SK-N-SH (cell line): ENCODE measurements around the gene MITD1. TPM values are rescaled to one million over a fixed set of nuclear protein-coding genes. Genes with fewer than 3 reads are reported as not detected.

Source experiments
- CTCF ChIA-PET: fragments of 300-600, 350-600 bp; formaldehyde crosslinking; extraction: SDS; loops from one replicate; lab custom pipeline; 2021; lab: Yijun Ruan, JAX
- POLR2A ChIA-PET: fragments of 350-600 bp; sonication (Branson Sonifier 250); formaldehyde crosslinking; extraction: SDS; loops from one replicate; lab custom pipeline; 2020; ENCODE audit warnings: antibody characterized with exemption, inconsistent platforms; lab: Yijun Ruan, JAX
- DNase-seq: peaks from one replicate; pipeline ENCODE4 v3.0.0; 2012
- H2AFZ ChIP-seq: fragments of 200-600 bp; sonication (generic); 2 replicates; pipeline ENCODE4 v1.8.1; 2016; ENCODE audit warnings: antibody characterized with exemption, mild to moderate bottlenecking, low read depth
- H3F3A ChIP-seq: fragments of 200-600 bp; sonication (generic); replicated peaks from 2 replicates; pipeline ENCODE3; 2016; ENCODE audit warnings: antibody characterized with exemption, mild to moderate bottlenecking; ENCODE audit not compliant: insufficient read depth
- H3K27ac ChIP-seq, 2 experiments: fragments of 200-500 bp in 1 of 2; fragments of 200-600 bp in 1 of 2; sonication (Bioruptor generic) in 1 of 2; sonication (generic), shearing (Covaris generic) in 1 of 2; 2 replicates each; pipeline versions ENCODE4 v1.5.1 to v1.6.1; 2014 to 2016; ENCODE audit warnings: low read depth in 2 of 2, inconsistent platforms in 1 of 2, low read length in 1 of 2, mild to moderate bottlenecking in 1 of 2, mixed read lengths in 1 of 2
- H3K27me3 ChIP-seq: fragments of 200-600 bp; sonication (generic), shearing (Covaris generic); 2 replicates; pipeline ENCODE4 v1.6.1; 2016; ENCODE audit warnings: mixed run types; ENCODE audit not compliant: insufficient read depth
- H3K36me3 ChIP-seq, 2 experiments: fragments of 200-500 bp in 1 of 2; fragments of 200-600 bp in 1 of 2; sonication (Bioruptor generic) in 1 of 2; sonication (generic) in 1 of 2; replicated peaks in 1 of 2; 2 replicates each; pipeline versions ENCODE3 to v1.5.1; 2014 to 2016; ENCODE audit warnings: low read length in 1 of 2, mild to moderate bottlenecking in 1 of 2; ENCODE audit not compliant: insufficient read depth in 2 of 2, control insufficient read depth in 1 of 2
- H3K4me1 ChIP-seq, 2 experiments: fragments of 200-500 bp in 1 of 2; fragments of 200-600 bp in 1 of 2; sonication (Bioruptor generic) in 1 of 2; sonication (generic), shearing (Covaris generic) in 1 of 2; 2 replicates each; pipeline versions ENCODE4 v1.5.1 to v1.6.1; 2014 to 2016; ENCODE audit warnings: low read depth in 1 of 2, low read length in 1 of 2, mixed run types in 1 of 2; ENCODE audit not compliant: insufficient read depth in 2 of 2, control insufficient read depth in 1 of 2
- H3K4me2 ChIP-seq: fragments of 200-600 bp; sonication (generic), shearing (Covaris generic); 2 replicates; pipeline ENCODE4 v1.6.1; 2017; ENCODE audit warnings: mixed run types
- H3K4me3 ChIP-seq, 2 experiments: fragments of 200-500 bp in 1 of 2; fragments of 200-600 bp in 1 of 2; sonication (Bioruptor generic) in 1 of 2; sonication (generic), shearing (Covaris generic) in 1 of 2; 2 replicates each; pipeline versions ENCODE4 v1.5.1 to v1.8.1; 2014 to 2016; ENCODE audit warnings: low read depth in 2 of 2, inconsistent platforms in 1 of 2, low read length in 1 of 2, mild to moderate bottlenecking in 1 of 2, mixed read lengths in 1 of 2, moderate library complexity in 1 of 2
- H3K79me2 ChIP-seq: fragments of 200-600 bp; sonication (generic); 2 replicates; pipeline ENCODE4 v1.8.1; 2017; ENCODE audit warnings: mild to moderate bottlenecking; ENCODE audit not compliant: insufficient read depth
- H3K9ac ChIP-seq: fragments of 200-600 bp; sonication (generic); 2 replicates; pipeline ENCODE4 v1.6.1; 2017; ENCODE audit warnings: mixed run types
- H3K9me2 ChIP-seq: fragments of 200-600 bp; sonication (generic); 2 replicates; pipeline ENCODE4 v1.6.1; 2017; ENCODE audit warnings: mixed run types
- H3K9me3 ChIP-seq: fragments of 200-600 bp; sonication (generic); 2 replicates; pipeline ENCODE4 v1.6.1; 2017; ENCODE audit warnings: mixed run types, mild to moderate bottlenecking, moderate library complexity
- H4K20me1 ChIP-seq: fragments of 200-600 bp; sonication (generic); 2 replicates; pipeline ENCODE4 v1.6.1; 2017; ENCODE audit warnings: mild to moderate bottlenecking, mixed run types; ENCODE audit not compliant: insufficient read depth
- CHD2 ChIP-seq: fragments of 150-350 bp; IDR thresholded peaks from 2 replicates; pipeline ENCODE4 v1.6.1; 2018; ENCODE audit warnings: low read length; ENCODE audit not compliant: partially characterized antibody
- EP300 ChIP-seq, 2 experiments: IDR thresholded peaks; 2 replicates each; pipeline versions ENCODE4 v1.4.0 to v1.6.1; 2012; ENCODE audit warnings: borderline replicate concordance in 1 of 2, low read depth in 1 of 2, low read length in 1 of 2
- FOSL2 ChIP-seq: IDR thresholded peaks from 2 replicates; pipeline ENCODE4 v1.4.0; 2012; ENCODE audit warnings: low read depth, mild to moderate bottlenecking, moderate library complexity, borderline replicate concordance
- MAX ChIP-seq: IDR thresholded peaks from 2 replicates; pipeline ENCODE4 v1.4.0; 2012; ENCODE audit warnings: low read depth
- NFIC ChIP-seq: IDR thresholded peaks from 2 replicates; pipeline ENCODE4 v1.4.0; 2012; ENCODE audit warnings: borderline replicate concordance
- RXRA ChIP-seq: IDR thresholded peaks from 2 replicates; pipeline ENCODE4 v1.4.0; 2012; ENCODE audit warnings: low read depth, mild to moderate bottlenecking, borderline replicate concordance
- SIN3A ChIP-seq: IDR thresholded peaks from 2 replicates; pipeline ENCODE4 v1.6.1; 2012; ENCODE audit warnings: low read depth, mild to moderate bottlenecking, low read length, moderate library complexity, borderline replicate concordance
- USF1 ChIP-seq: IDR thresholded peaks from 2 replicates; pipeline ENCODE4 v1.4.0; 2012; ENCODE audit warnings: low read depth, borderline replicate concordance
- WGBS: methylation state at CpG from one replicate; pipeline ENCODE4 v1.1.6; 2017; ENCODE audit warnings: low lambda C conversion rate; 5-methylcytosine and 5-hydroxymethylcytosine counted together
- polyA plus RNA-seq, 3 experiments: library from polyadenylated mRNA; depleted of rRNA; stranded (reverse); fragments of >200 nt; gene quantifications; 2 replicates each; pipeline ENCODE4 v1.2.3, GENCODE V29; 2012
- TF ChIP-seq, protein P1 (sequence below): fragments of 200-600 bp; sonication (generic); IDR thresholded peaks from 2 replicates; pipeline ENCODE4 v1.6.1; 2017; ENCODE audit warnings: antibody characterized with exemption, mild to moderate bottlenecking, moderate library complexity
- TF ChIP-seq, protein P2 (sequence below): IDR thresholded peaks from 2 replicates; pipeline ENCODE4 v1.4.0; 2012; ENCODE audit warnings: low read depth, borderline replicate concordance

The MITD1 gene
- polyA plus RNA-seq, 1 of the 3 experiments (the other 2 are of a cell fraction) = 11.8 TPM

DNA sequence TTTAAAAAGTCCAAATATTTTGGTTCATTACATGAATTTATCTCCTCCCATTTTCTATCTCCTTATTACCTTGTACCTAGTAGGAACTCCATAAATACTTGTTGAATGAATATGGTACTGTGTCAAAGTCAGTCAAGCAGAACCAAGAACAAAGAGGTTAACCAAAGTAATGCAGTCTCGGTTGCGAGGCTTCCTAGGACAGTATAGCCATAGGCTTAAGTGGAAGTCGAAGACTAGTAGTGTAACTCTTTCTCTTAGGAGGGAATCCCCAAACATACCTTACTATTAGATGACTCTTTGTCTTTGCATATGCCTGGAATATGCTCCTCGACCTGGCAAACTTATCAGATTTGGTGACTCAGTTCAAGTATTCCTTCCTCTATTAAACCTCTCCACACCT, 21.3 kb downstream of the MITD1 start:
- ChIA-PET POLR2A (no interaction called here), CTCF (no interaction called here)
- peaks cover 6 to 31% of the 10 kb centered on the region in 2 experiments for H3K36me3 ChIP-seq
- no peaks in the 10 kb centered on the region for H3K79me2 ChIP-seq
- TF ChIP-seq SIN3A (no peak), FOSL2 (no peak)
- TF ChIP-seq, protein P1, sequence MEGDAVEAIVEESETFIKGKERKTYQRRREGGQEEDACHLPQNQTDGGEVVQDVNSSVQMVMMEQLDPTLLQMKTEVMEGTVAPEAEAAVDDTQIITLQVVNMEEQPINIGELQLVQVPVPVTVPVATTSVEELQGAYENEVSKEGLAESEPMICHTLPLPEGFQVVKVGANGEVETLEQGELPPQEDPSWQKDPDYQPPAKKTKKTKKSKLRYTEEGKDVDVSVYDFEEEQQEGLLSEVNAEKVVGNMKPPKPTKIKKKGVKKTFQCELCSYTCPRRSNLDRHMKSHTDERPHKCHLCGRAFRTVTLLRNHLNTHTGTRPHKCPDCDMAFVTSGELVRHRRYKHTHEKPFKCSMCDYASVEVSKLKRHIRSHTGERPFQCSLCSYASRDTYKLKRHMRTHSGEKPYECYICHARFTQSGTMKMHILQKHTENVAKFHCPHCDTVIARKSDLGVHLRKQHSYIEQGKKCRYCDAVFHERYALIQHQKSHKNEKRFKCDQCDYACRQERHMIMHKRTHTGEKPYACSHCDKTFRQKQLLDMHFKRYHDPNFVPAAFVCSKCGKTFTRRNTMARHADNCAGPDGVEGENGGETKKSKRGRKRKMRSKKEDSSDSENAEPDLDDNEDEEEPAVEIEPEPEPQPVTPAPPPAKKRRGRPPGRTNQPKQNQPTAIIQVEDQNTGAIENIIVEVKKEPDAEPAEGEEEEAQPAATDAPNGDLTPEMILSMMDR = no peak
- no peak overlapping the region for H3K27ac ChIP-seq
- H3F3A ChIP-seq = peaks cover 6% of the 10 kb centered on the region
- no peak overlapping the region for H3K4me2 ChIP-seq
- peaks cover 0 to 2% of the 10 kb centered on the region in 2 experiments; a peak in 2 of 4 replicates for H3K4me1 ChIP-seq
- H3K9ac ChIP-seq = no peak overlapping the region
- H2AFZ ChIP-seq = no peak overlapping the region
- no peak overlapping the region for H3K4me3 ChIP-seq
- no peak for DNase-seq
- no peaks in the 10 kb centered on the region for H3K9me2 ChIP-seq
- WGBS = 94% methylated on average over 4 of the region's 4 CpGs
- no peaks in the 10 kb centered on the region for H4K20me1 ChIP-seq
- no peaks in the 10 kb centered on the region for H3K27me3 ChIP-seq
- H3K9me3 ChIP-seq = no peaks in the 10 kb centered on the region

GRCh38 chr2:99158599-99158998, 22.3 kb downstream of the MITD1 start:
- no peaks in the 10 kb centered on the region for H4K20me1 ChIP-seq
- H3K9me2 ChIP-seq = no peaks in the 10 kb centered on the region
- ChIA-PET POLR2A (no interaction called here), CTCF (interaction anchor here (0.8 to 1.7 kb wide), 2 partner anchors 10 to 22 kb away, joined by 3 to 4 read pairs; no protein-coding TSS in a partner anchor)
- H3K4me1 ChIP-seq = peaks cover 0 to 8% of the 10 kb centered on the region in 2 experiments; a peak in 2 of 4 replicates
- WGBS = 95% methylated on average over 5 of the region's 5 CpGs
- no peak overlapping the region for H3K4me2 ChIP-seq
- H3F3A ChIP-seq = peaks cover 3% of the 10 kb centered on the region
- H2AFZ ChIP-seq = no peak overlapping the region
- H3K27ac ChIP-seq = no peak overlapping the region
- no peak overlapping the region for H3K9ac ChIP-seq
- DNase-seq = no peak
- H3K9me3 ChIP-seq = no peaks in the 10 kb centered on the region
- no peaks in the 10 kb centered on the region for H3K79me2 ChIP-seq
- TF ChIP-seq CHD2 = no peak
- H3K27me3 ChIP-seq = no peaks in the 10 kb centered on the region
- H3K4me3 ChIP-seq = no peak overlapping the region
- H3K36me3 ChIP-seq = peaks cover 6 to 31% of the 10 kb centered on the region in 2 experiments

DNA sequence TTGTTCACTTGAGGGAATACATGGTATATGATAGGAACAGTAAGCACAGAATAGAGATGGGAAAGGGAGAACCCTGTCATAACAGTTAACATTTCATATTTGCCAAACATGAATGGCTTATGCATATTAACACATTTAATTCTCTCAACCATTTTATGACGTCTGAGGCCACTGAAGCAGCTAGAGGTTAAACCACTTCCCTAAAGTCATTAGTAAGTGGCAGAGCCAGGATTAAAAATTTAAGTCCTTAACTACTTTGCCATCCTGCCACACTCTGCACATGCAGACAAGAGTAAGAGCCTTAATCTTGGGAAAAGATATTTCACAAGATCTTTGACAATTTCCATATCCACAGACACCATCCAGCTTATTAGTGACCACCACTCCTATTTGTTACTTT, 24.0 kb downstream of the MITD1 start:
- H3K79me2 ChIP-seq = no peaks in the 10 kb centered on the region
- CTCF ChIA-PET = interaction anchor here (0.7 to 1.7 kb wide), 2 partner anchors 23 to 180 kb away, joined by 3 read pairs; partner anchors contain the start of gene EIF5B

More for the DNA sequence above, 24.0 kb downstream of the MITD1 start:
- POLR2A ChIA-PET = no interaction called here
- no peak overlapping the region for H3K4me2 ChIP-seq
- H3K36me3 ChIP-seq = peaks cover 6 to 21% of the 10 kb centered on the region in 2 experiments
- DNase-seq = no peak
- peaks cover 0 to 8% of the 10 kb centered on the region in 2 experiments; a peak in 2 of 4 replicates for H3K4me1 ChIP-seq
- H2AFZ ChIP-seq = no peak overlapping the region
- 100% methylated on average over 1 of the region's 1 CpG for WGBS
- H3K9me2 ChIP-seq = no peaks in the 10 kb centered on the region
- no peaks in the 10 kb centered on the region for H3K9me3 ChIP-seq
- no peak overlapping the region for H3K4me3 ChIP-seq
- no peak overlapping the region for H3K27ac ChIP-seq
- H3K9ac ChIP-seq = no peak overlapping the region
- no peak for TF ChIP-seq RXRA
- TF ChIP-seq SIN3A = no peak
- no peak for TF ChIP-seq USF1
- TF ChIP-seq, protein P1 = no peak
- no peak for TF ChIP-seq MAX
- TF ChIP-seq EP300 (IDR thresholded peaks at IDR 0.05; ENCODE audit: borderline replicate concordance in 1 of 2, low read depth in 1 of 2, low read length in 1 of 2) = no peak
- TF ChIP-seq, protein P2, sequence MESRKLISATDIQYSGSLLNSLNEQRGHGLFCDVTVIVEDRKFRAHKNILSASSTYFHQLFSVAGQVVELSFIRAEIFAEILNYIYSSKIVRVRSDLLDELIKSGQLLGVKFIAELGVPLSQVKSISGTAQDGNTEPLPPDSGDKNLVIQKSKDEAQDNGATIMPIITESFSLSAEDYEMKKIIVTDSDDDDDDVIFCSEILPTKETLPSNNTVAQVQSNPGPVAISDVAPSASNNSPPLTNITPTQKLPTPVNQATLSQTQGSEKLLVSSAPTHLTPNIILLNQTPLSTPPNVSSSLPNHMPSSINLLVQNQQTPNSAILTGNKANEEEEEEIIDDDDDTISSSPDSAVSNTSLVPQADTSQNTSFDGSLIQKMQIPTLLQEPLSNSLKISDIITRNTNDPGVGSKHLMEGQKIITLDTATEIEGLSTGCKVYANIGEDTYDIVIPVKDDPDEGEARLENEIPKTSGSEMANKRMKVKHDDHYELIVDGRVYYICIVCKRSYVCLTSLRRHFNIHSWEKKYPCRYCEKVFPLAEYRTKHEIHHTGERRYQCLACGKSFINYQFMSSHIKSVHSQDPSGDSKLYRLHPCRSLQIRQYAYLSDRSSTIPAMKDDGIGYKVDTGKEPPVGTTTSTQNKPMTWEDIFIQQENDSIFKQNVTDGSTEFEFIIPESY = no peak
- TF ChIP-seq NFIC = no peak
- H4K20me1 ChIP-seq = no peaks in the 10 kb centered on the region
- H3F3A ChIP-seq = no peaks in the 10 kb centered on the region
- H3K27me3 ChIP-seq = no peaks in the 10 kb centered on the region
